IMR-90 (cell line): Measurements from ENCODE around the gene DCAF10. TPM values are rescaled to one million over a fixed set of nuclear protein-coding genes. Genes with fewer than 3 reads are reported as not detected.

Experiments
- ATAC-seq: fragments of 200-7000 bp; cut with Tn5 transposase; 2 replicates; pipeline ENCODE4 v1.9.1; 2020; ENCODE audit warnings: low read depth, mild to moderate bottlenecking, moderate library complexity
- BruUV-seq: library from RNA; stranded (reverse); fragments of 400-500 nt; replicated peaks from 2 replicates; lab custom pipeline; 2021; lab: Mats Ljungman, UMichigan
- CTCF ChIA-PET: fragments of 300-600 bp; formaldehyde crosslinking; extraction: SDS; loops from one replicate; lab custom pipeline; 2021; ENCODE audit warnings: antibody characterized with exemption; lab: Yijun Ruan, JAX
- POLR2A ChIA-PET: fragments of 300-600 bp; sonication (Branson Sonifier 250); formaldehyde crosslinking; loops from one replicate; lab custom pipeline; 2022; ENCODE audit warnings: antibody characterized with exemption; ENCODE audit not compliant: unreplicated experiment; lab: Charles Lee
- DNase-seq: peaks from one replicate; pipeline ENCODE4 v3.0.0; 2013
- H2AFZ ChIP-seq: replicated peaks from 2 replicates; pipeline ENCODE3; 2013; ENCODE audit warnings: low read length, mild to moderate bottlenecking; ENCODE audit not compliant: poor library complexity
- H2AK5ac ChIP-seq: 2 replicates; pipeline ENCODE4 v1.6.1; 2013; ENCODE audit warnings: low read depth, low read length, inconsistent platforms
- H2AK9ac ChIP-seq: replicated peaks from 2 replicates; pipeline ENCODE3; 2013; ENCODE audit warnings: mild to moderate bottlenecking, low read depth, low read length, moderate library complexity; ENCODE audit not compliant: poor library complexity
- H2BK120ac ChIP-seq: 2 replicates; pipeline ENCODE4 v1.6.1; 2013; ENCODE audit warnings: low read depth, low read length, inconsistent platforms
- H2BK15ac ChIP-seq: 3 replicates; pipeline ENCODE4 v1.6.1; 2013; ENCODE audit warnings: low read depth, low read length, inconsistent platforms
- H2BK20ac ChIP-seq: 2 replicates; pipeline ENCODE4 v1.6.1; 2013; ENCODE audit warnings: low read depth, mild to moderate bottlenecking, inconsistent platforms, low read length, moderate library complexity
- H2BK5ac ChIP-seq: 2 replicates; pipeline ENCODE4 v1.6.1; 2013; ENCODE audit warnings: mild to moderate bottlenecking, low read depth, low read length, inconsistent platforms; ENCODE audit not compliant: poor library complexity, severe bottlenecking
- H3K14ac ChIP-seq: replicated peaks from 2 replicates; pipeline ENCODE4 v1.6.1; 2013; ENCODE audit warnings: low read depth, low read length, inconsistent platforms
- H3K18ac ChIP-seq: 2 replicates; pipeline ENCODE4 v1.6.1; 2013; ENCODE audit warnings: low read depth, low read length, control low read depth
- H3K23ac ChIP-seq: 2 replicates; pipeline ENCODE4 v1.6.1; 2013; ENCODE audit warnings: low read depth, low read length, inconsistent platforms
- H3K27ac ChIP-seq: 2 replicates; pipeline ENCODE4 v1.5.1; 2013; ENCODE audit warnings: mild to moderate bottlenecking, control low read depth, low read length; ENCODE audit not compliant: insufficient read depth
- H3K27me3 ChIP-seq: 2 replicates; pipeline ENCODE4 v1.6.1; 2013; ENCODE audit warnings: low read length; ENCODE audit not compliant: control insufficient read depth, insufficient read depth
- H3K36me3 ChIP-seq: 2 replicates; pipeline ENCODE4 v1.6.1; 2013; ENCODE audit warnings: low read length, mixed read lengths; ENCODE audit not compliant: control insufficient read depth, insufficient read depth
- H3K4ac ChIP-seq: 2 replicates; pipeline ENCODE4 v1.6.1; 2013; ENCODE audit warnings: low read depth, low read length, inconsistent platforms
- H3K4me1 ChIP-seq: 2 replicates; pipeline ENCODE4 v1.6.1; 2013; ENCODE audit warnings: low read length, mixed read lengths; ENCODE audit not compliant: control insufficient read depth, insufficient read depth
- H3K4me2 ChIP-seq: 2 replicates; pipeline ENCODE4 v1.6.1; 2013; ENCODE audit warnings: low read depth, mild to moderate bottlenecking, control low read depth, low read length, moderate library complexity
- H3K4me3 ChIP-seq: 2 replicates; pipeline ENCODE4 v1.5.1; 2013; ENCODE audit warnings: low read depth, mild to moderate bottlenecking, control low read depth, low read length, moderate library complexity; ENCODE audit not compliant: insufficient read depth
- H3K56ac ChIP-seq: 2 replicates; pipeline ENCODE4 v1.6.1; 2013; ENCODE audit warnings: low read length, inconsistent platforms; ENCODE audit not compliant: insufficient read depth; ENCODE audit errors: extremely low read depth
- H3K79me1 ChIP-seq, 2 experiments: 2 replicates each; pipeline ENCODE4 v1.6.1; 2013; ENCODE audit warnings: low read length in 2 of 2, inconsistent platforms in 1 of 2, low read depth in 1 of 2
- H3K9ac ChIP-seq: 2 replicates; pipeline ENCODE4 v1.6.1; 2013; ENCODE audit warnings: low read depth, low read length, control low read depth
- H3K9me1 ChIP-seq: 2 replicates; pipeline ENCODE4 v1.6.1; 2013; ENCODE audit warnings: low read length, inconsistent platforms; ENCODE audit not compliant: insufficient read depth
- H3K9me3 ChIP-seq: 2 replicates; pipeline ENCODE4 v1.6.1; 2013; ENCODE audit warnings: low read length; ENCODE audit not compliant: control insufficient read depth, insufficient read depth
- H4K20me1 ChIP-seq: 2 replicates; pipeline ENCODE4 v1.6.1; 2013; ENCODE audit warnings: low read length, inconsistent platforms; ENCODE audit not compliant: insufficient read depth
- H4K5ac ChIP-seq: 2 replicates; pipeline ENCODE4 v1.6.1; 2013; ENCODE audit warnings: mild to moderate bottlenecking, low read depth, low read length, control low read depth
- H4K8ac ChIP-seq, 2 experiments: 2 replicates each; pipeline ENCODE4 v1.6.1; 2013; ENCODE audit warnings: low read depth in 2 of 2, low read length in 2 of 2, control low read depth in 1 of 2, inconsistent platforms in 1 of 2
- H4K91ac ChIP-seq: 2 replicates; pipeline ENCODE4 v1.6.1; 2013; ENCODE audit warnings: low read depth, low read length, inconsistent platforms; ENCODE audit not compliant: insufficient read depth
- CEBPB ChIP-seq: IDR thresholded peaks from 2 replicates; pipeline ENCODE4 v1.6.1; 2012; ENCODE audit warnings: low read depth, low read length, improper control_type of control experiment
- CHD1 ChIP-seq: IDR thresholded peaks from 2 replicates; pipeline ENCODE4 v1.6.1; 2012; ENCODE audit warnings: low read depth, low read length, improper control_type of control experiment
- MAFK ChIP-seq: IDR thresholded peaks from 2 replicates; pipeline ENCODE4 v1.6.1; 2012; ENCODE audit warnings: low read depth, low read length, improper control_type of control experiment
- MAZ ChIP-seq: IDR thresholded peaks from 2 replicates; pipeline ENCODE4 v1.6.1; 2012; ENCODE audit warnings: low read depth, mild to moderate bottlenecking, low read length, improper control_type of control experiment, moderate library complexity, borderline replicate concordance
- POLR2A ChIP-seq: IDR thresholded peaks from 2 replicates; pipeline ENCODE4 v1.6.1; 2012; ENCODE audit warnings: mild to moderate bottlenecking, low read depth, low read length
- RAD21 ChIP-seq: IDR thresholded peaks from 2 replicates; pipeline ENCODE4 v1.6.1; 2012; ENCODE audit warnings: low read length, improper control_type of control experiment
- RCOR1 ChIP-seq: IDR thresholded peaks from 2 replicates; pipeline ENCODE4 v1.6.1; 2012; ENCODE audit warnings: mild to moderate bottlenecking, low read length, improper control_type of control experiment; ENCODE audit not compliant: insufficient replicate concordance
- SMC3 ChIP-seq: fragments of 150-350 bp; IDR thresholded peaks from 2 replicates; pipeline ENCODE4 v1.6.1; 2016; ENCODE audit warnings: low read depth, mild to moderate bottlenecking, antibody characterized with exemption, low read length, moderate library complexity
- WGBS, 2 experiments: methylation state at CpG; one replicate each; pipeline versions ENCODE4 v1.1.5 to v1.1.7; 2013; ENCODE audit warnings: missing lambda C conversion rate in 2 of 2; ENCODE audit not compliant: insufficient read length in 1 of 2; ENCODE audit errors: extremely low coverage in 2 of 2; 5-methylcytosine and 5-hydroxymethylcytosine counted together
- dilution Hi-C: fragments of 300-500 bp; cut with HindIII; formaldehyde crosslinking; loops from one replicate; pipeline ENCODE4 v1.14.3; 2018; ENCODE audit warnings: low sequenced_read_pairs; ENCODE audit not compliant: unreplicated experiment
- in situ Hi-C: fragments of 300-500 bp; cut with MboI; formaldehyde crosslinking; loops from 3 replicates; pipeline ENCODE4 v1.14.3; 2019; ENCODE audit warnings: low sequenced_read_pairs, inconsistent platforms, mixed read lengths
- intact Hi-C: fragments of 100-400 bp; cut with micrococcal nuclease; formaldehyde crosslinking; loops from 2 replicates; pipeline ENCODE4 v1.10.0; 2022
- polyA plus RNA-seq, 3 experiments: library from polyadenylated mRNA; depleted of rRNA; stranded (reverse); fragments of >200 nt; gene quantifications; 2 replicates each; pipeline ENCODE4 v1.2.3, GENCODE V29; 2012; ENCODE audit warnings: low replicate concordance in 1 of 3
- total RNA-seq: library from RNA; depleted of rRNA; stranded (reverse); fragments of >200 nt; gene quantifications from 2 replicates; pipeline ENCODE4 v1.2.3, GENCODE V29; 2012
- TF ChIP-seq, protein P1 (sequence below): fragments of 150-350 bp; IDR thresholded peaks from 2 replicates; pipeline ENCODE4 v1.6.1; 2016; ENCODE audit warnings: low read depth, mild to moderate bottlenecking, low read length, moderate library complexity, borderline replicate concordance
- TF ChIP-seq, protein P2 (sequence below): fragments of 150-350 bp; IDR thresholded peaks from 2 replicates; pipeline ENCODE4 v1.6.1; 2017; ENCODE audit warnings: mild to moderate bottlenecking, antibody characterized with exemption, low read length, low read depth

The DCAF10 gene
- total and polyA plus RNA-seq, 2 of the 4 experiments (the other 2 are of a cell fraction), result 17.1 to 19.4 TPM

DNA sequence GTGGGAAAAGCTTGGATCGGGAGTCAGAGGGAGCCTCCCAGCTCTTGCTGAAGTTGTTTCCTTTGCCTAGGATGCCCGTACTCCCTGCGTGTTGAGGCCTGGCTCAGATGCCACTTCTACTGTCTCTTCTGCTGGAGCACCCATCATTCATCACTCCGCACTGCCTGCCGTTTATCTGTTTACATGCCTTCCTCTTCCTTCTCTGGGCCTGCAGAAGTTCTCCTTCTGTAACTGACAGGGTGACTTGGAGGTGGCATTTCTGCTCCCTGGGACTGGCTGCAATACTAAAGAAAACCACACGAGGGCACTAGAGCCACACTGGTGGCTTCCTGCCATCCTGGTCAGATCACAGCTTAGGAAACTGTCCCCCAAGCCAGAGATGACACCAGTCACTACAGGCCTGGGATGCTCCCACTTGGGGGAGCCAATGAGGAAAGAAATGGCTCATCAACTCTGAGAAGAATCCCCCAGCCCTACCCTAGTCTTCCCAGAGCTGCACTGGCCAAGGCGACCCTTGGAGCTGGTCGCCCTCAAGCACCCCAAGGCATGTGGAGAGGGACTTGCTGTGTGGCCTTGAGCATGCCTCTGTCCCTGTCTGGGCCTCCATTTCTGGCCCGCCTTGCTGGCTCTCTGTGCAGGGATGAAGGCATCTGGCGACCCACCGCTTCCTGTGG, 113.0 kb downstream of the DCAF10 start (continued):
- no peak for TF ChIP-seq CEBPB
- no peak for TF ChIP-seq RCOR1

GRCh38 chr9:37914154-37914551, 113.6 kb downstream of the DCAF10 start:
- Histone ChIP-seq H2BK5ac (peak overlapping the region; percentile 43), H3K18ac (no peak overlapping the region), H3K9me3 (no peaks in the 10 kb centered on the region), H3K23ac (no peak overlapping the region), H3K56ac (no peak overlapping the region), H2BK20ac (peak overlapping the region; percentile 57), H2AK5ac (peak overlapping the region; percentile 52), H4K20me1 (no peaks in the 10 kb centered on the region; the same call in 1 of the 2 replicates), H3K9ac (no peak overlapping the region), H4K8ac (peak overlapping the region in 1 of 2 experiments; percentile 52; a peak in 3 of 4 replicates), H3K27ac (no peak overlapping the region), H2AFZ (peak overlapping the region; percentile 59), H3K4me1 (peaks cover 14% of the 10 kb centered on the region), H3K4me2 (no peak overlapping the region), H3K9me1 (no peaks in the 10 kb centered on the region), H3K4me3 (no peak overlapping the region), H3K4ac (peak overlapping the region; percentile 58), H3K14ac (peak overlapping the region; percentile 39; the same call in 1 of the 2 replicates), H2BK120ac (peak overlapping the region; percentile 13; the same call in 1 of the 2 replicates), H2AK9ac (peak overlapping the region; percentile 91), H4K91ac (peak overlapping the region; percentile 65), H2BK15ac (no peak overlapping the region), H4K5ac (no peak overlapping the region), H3K79me1 (peaks cover 9 to 41% of the 10 kb centered on the region in 2 experiments; a peak in 3 of 4 replicates), H3K36me3 (peaks cover 30% of the 10 kb centered on the region), H3K27me3 (no peaks in the 10 kb centered on the region)
- in situ Hi-C loops (loop anchor here (5.0 kb wide), 3 partner anchors 248 to 448 kb away; no protein-coding TSS in a partner anchor), dilution Hi-C loops (loop anchor here (25.0 kb wide), 1 partner anchor 473 kb away; the partner anchor contains the start of gene ALDH1B1), intact Hi-C loops (no loop called here)
- DNase-seq (no peak), ATAC-seq (no peak)
- TF ChIP-seq MAFK (no peak), SMC3 (no peak), CEBPB (no peak), RAD21 (no peak), MAZ (no peak), POLR2A (no peak), CHD1 (no peak)
- TF ChIP-seq, protein P1, sequence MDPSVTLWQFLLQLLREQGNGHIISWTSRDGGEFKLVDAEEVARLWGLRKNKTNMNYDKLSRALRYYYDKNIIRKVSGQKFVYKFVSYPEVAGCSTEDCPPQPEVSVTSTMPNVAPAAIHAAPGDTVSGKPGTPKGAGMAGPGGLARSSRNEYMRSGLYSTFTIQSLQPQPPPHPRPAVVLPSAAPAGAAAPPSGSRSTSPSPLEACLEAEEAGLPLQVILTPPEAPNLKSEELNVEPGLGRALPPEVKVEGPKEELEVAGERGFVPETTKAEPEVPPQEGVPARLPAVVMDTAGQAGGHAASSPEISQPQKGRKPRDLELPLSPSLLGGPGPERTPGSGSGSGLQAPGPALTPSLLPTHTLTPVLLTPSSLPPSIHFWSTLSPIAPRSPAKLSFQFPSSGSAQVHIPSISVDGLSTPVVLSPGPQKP, result no peak
- TF ChIP-seq, protein P2, sequence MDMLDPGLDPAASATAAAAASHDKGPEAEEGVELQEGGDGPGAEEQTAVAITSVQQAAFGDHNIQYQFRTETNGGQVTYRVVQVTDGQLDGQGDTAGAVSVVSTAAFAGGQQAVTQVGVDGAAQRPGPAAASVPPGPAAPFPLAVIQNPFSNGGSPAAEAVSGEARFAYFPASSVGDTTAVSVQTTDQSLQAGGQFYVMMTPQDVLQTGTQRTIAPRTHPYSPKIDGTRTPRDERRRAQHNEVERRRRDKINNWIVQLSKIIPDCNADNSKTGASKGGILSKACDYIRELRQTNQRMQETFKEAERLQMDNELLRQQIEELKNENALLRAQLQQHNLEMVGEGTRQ, result no peak
- POLR2A ChIA-PET, result interaction anchor here (0.6 kb wide), 1 partner anchor 155 kb away, joined by 4 read pairs; the partner anchor contains the start of gene SHB
- WGBS, 2 experiments, result 100% methylated on average over 1 of the region's 8 CpGs; no CpG with 5 or more reads in 1 of the 2 experiments
- no TSS peak for BruUV-seq
- CTCF ChIA-PET, result interaction anchor here (0.6 to 1.8 kb wide), 13 partner anchors 9 to 472 kb away, joined by 3 to 7 read pairs (median 4); partner anchors contain the start of gene SHB
